Astrocyte (in vitro differentiated cells and primary cell): ENCODE measurements around the gene SRC.

ENCODE experiments used
- EZH2 ChIP-seq: IDR thresholded peaks from 2 replicates; pipeline ENCODE4 v1.6.1; 2012; ENCODE audit warnings: mild to moderate bottlenecking, low read length, inconsistent platforms; ENCODE audit not compliant: insufficient read depth
- TF ChIP-seq, protein P1 (sequence below): IDR thresholded peaks from 2 replicates; pipeline ENCODE4 v1.5.1; 2011; ENCODE audit warnings: low read depth, mild to moderate bottlenecking, inconsistent platforms, low read length, moderate library complexity; ENCODE audit not compliant: insufficient read depth

- TF ChIP-seq, protein P1, sequence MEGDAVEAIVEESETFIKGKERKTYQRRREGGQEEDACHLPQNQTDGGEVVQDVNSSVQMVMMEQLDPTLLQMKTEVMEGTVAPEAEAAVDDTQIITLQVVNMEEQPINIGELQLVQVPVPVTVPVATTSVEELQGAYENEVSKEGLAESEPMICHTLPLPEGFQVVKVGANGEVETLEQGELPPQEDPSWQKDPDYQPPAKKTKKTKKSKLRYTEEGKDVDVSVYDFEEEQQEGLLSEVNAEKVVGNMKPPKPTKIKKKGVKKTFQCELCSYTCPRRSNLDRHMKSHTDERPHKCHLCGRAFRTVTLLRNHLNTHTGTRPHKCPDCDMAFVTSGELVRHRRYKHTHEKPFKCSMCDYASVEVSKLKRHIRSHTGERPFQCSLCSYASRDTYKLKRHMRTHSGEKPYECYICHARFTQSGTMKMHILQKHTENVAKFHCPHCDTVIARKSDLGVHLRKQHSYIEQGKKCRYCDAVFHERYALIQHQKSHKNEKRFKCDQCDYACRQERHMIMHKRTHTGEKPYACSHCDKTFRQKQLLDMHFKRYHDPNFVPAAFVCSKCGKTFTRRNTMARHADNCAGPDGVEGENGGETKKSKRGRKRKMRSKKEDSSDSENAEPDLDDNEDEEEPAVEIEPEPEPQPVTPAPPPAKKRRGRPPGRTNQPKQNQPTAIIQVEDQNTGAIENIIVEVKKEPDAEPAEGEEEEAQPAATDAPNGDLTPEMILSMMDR, result no peak
- TF ChIP-seq EZH2, result no peak
Measured at GRCh38 chr20:37369846-37370245, 23.9 kb downstream of the SRC start.
